Fibroblast of skin of right biceps (primary cell): Measurements from ENCODE around the gene MYT1.

Experiments
- DNase-seq: peaks from one replicate; pipeline ENCODE4 v3.0.0-alpha.2; 2013

Gene MYT1

DNA sequence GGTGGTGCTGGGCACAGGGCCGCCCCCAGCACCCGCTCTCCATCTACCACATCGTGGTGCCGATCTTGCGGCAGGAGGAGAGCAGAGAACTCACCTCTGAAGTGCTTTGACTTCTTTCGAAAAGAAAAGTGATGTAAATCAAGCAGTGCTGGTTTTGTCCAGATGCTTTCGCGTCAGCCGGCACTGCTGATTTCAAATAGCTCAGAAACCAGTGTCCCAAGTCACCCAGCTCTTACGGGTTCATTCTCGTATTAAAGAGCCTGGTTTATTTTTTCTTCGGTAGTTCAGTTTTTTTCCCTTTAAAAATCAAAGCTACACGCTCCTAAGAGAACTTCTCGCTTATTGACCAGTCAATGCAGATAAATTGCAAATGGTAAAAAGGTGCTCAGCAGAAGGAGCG, 32.1 kb downstream of the MYT1 start:
- DNase-seq, result no peak

DNA sequence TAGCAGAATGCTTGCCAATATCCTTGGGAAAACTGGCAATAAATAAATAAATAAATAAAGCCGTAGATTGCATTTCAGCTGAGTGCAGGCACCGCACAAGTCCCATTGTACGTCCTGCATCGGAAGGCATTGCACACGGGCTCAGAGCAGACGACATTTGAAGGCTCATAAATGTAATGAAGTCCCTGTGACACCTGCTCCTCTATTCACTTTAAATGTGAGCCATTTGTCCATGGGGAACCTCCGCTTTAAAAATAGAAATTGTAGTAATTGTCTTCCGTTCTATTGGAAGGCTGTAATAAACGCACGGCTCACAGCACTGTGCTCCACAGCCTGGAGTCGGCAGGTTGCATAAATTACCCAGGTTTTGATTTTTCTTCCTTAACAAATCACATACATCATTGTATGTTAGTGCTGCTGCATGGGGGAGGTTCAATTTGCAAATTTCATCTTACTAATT, 32.6 kb downstream of the MYT1 start:
- no peak for DNase-seq

DNA sequence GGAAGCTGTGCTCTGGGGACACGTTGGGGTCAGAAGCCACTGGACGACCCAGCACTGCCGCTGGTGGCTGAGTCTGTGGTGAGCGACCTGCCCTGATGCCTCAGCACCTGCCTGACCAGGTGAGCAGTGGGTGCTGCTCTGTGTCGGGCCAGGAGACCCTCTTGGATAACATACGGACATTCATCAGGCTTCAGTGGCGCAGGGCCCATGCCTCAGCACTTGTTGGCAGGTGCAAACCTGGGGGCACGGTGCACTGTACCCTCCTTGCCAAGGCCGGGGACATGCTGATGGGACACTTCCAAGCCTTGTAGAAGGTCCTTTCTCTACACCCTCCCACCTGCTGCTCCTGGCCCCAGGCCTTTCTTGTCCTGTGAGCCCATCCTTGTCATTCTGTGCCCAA, 34.1 kb downstream of the MYT1 start:
- no peak for DNase-seq

DNA sequence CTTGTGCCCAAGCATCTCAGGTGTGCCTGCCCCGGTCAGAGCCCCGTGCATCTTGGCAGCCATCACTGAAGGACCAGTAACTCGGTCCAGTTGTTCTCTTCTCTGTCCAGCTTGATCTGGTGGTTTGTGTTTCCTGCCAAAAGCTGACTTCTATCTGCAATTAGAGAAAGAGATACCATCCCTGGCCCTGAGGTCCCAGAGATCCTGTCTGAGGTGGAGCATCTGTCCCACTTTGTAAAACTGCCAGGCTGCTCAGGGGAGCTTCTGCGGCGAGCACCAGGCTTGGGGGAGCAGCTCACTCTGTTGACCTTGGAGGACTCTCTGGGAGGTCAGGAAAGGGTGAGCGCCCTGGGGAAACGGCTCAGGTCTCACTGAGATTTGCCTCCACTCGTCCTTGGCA, 35.1 kb downstream of the MYT1 start:
- DNase-seq, result no peak

DNA sequence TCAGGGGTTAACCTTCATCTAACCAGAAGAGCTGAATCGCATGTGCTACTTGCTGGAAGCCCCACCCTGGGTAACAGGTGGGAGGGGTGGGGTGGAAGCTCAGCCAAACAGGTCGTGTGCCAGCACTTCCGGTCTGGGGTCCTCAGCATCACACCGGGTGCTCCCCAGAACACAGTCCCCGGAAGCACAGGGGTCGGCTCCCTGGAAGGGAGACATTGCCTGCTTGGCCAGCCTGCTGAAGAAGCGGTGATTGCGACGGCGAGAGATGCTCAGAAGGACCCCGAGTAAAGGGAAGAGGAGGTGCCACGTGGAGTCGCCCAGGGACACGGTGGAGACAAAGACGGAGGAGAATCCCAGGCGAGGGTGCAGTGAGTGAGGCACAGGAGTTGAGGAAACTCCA, 36.5 kb downstream of the MYT1 start:
- DNase-seq, result no peak

DNA sequence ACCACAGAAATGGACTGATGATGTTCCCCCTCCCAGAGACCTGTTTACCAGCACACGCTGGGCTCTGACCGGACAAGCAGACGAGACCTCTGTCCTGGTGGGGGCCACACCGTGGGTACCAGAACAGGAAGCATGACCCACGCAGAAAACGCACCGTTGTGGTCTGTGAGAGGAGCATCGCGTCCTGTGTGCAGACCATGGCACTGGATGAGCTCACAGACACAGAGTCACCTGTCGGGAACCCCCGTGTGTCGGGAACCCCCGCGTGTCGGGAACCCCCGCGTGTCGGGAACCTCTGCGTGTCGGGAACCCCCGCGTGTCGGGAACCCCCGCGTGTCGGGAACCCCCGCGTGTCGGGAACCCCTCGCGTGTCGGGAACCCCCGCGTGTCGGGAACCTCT, 37.4 kb downstream of the MYT1 start:
- DNase-seq, result no peak

DNA sequence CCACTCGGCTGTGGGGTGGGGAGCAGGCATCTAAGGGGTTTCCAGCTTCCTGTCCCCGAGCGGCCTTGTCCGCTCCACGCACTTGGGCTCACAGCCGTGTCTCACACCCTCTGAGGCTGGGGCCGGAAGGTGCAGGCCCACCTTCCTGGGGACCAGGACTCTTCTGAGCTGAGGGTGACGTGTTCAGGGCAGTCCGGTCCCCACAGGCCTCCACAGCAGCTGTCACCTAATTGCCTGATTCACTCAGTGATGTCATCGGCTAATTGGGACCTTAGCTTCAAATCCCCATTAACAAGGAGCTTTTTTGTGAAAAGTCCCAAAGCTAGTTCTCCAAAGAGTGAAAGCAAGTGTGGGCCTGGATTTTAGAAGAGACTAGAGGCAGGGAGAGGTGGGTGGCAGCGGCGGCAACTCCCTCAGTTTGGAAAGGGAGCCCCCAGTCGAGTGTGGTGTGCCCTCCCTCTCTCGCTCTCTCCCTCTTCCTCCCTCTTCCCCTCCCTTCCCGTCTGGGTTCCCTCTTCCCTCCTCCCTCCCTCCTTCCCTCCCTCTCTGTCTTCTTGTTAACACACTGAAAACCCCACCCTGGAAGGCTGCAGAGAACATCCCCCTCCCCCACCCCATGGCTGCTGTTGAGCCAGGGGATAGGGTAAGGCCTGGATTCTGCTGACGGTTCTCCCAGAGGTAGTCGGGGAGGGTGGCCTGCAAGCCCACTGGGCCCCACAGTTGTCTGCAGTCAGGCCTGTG, 39.0 kb downstream of the MYT1 start:
- peak; percentile 7 for DNase-seq

DNA sequence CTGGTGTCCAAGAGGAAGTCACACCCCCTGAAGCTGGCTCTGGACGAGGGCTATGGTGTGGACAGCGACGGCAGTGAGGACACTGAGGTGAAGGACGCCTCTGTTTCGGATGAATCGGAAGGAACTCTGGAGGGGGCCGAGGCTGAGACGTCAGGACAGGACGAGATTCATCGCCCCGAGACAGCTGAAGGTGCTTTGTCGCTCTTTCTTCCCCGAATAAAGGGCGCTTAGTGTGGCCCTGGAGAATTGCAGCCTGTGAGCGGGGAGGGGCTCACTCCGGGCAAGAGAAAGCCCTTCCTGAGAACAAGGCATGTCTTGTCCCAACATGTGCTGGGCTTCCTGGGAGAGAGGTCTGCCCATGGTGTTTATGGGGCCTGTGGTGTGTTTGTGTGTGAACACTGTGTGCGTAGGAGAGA, 41.4 kb downstream of the MYT1 start:
- DNase-seq, result no peak

DNA sequence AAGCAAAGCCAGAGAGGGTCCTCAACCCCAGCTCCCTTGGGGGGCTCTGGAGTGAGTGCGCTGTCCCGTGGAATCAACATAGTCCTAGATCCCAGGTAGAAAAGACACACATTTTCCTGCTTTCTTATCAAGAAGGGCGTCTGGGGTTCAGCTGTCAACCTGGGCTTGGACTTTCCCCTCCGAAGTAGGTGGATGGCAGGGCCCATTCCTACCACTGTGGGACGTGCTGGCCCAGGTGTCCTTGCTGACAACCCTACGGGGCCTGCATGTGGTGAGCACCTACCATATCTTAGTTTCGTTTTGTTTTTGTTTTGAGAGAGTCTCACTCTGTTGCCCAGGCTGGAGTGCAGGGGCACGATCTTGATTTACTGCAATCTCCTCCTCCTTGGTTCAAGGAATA, 42.4 kb downstream of the MYT1 start:
- no peak for DNase-seq

DNA sequence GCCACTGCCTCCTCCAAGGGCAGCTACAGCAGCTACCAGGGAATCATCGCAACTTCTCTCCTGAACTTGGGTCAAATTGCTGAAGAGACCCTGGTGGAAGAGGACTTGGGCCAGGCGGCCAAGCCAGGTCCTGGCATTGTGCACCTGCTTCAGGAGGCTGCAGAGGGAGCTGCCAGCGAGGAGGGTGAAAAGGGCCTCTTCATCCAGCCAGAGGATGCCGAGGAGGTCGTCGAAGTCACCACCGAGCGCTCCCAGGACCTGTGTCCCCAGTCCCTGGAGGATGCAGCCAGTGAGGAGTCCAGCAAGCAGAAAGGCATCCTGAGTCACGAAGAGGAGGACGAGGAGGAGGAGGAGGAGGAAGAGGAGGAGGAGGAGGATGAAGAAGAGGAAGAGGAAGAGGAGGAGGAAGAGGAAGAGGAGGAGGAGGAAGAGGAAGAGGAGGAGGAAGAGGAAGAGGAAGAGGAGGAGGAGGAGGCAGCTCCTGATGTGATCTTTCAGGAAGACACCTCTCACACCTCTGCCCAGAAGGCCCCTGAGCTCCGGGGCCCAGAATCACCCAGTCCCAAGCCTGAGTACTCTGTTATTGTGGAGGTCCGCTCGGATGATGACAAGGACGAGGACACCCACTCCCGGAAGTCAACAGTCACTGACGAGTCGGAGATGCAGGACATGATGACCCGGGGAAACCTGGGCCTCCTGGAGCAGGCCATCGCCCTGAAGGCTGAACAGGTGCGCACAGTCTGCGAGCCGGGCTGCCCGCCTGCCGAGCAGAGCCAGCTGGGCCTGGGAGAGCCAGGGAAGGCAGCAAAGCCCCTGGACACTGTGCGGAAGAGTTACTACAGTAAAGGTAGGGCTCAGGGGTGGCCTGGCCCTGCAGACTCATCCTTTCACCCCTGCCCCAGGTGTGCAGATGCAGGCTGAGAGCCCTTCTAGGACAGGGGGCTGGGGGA, 43.7 kb downstream of the MYT1 start:
- no peak for DNase-seq

DNA sequence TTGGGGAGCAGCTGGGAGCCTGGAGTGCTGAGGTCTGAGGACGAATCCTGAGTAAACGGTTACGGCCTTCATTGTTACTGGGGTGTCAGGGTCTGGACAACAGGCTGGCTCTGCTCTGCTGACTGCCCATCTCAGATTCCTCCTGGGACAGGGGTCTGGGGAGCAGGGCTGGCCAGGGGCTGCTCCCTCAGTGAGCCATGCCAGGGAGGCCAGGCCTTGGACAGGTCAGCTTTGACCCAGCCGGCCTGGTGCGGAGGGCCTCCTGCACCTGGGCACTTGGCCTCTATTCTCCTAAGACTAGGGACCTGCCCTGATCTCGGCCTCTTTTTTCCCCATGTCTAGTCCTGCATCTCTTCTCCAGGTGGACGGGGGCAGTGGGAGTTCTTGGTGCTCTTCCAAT, 44.9 kb downstream of the MYT1 start:
- DNase-seq, result no peak

DNA sequence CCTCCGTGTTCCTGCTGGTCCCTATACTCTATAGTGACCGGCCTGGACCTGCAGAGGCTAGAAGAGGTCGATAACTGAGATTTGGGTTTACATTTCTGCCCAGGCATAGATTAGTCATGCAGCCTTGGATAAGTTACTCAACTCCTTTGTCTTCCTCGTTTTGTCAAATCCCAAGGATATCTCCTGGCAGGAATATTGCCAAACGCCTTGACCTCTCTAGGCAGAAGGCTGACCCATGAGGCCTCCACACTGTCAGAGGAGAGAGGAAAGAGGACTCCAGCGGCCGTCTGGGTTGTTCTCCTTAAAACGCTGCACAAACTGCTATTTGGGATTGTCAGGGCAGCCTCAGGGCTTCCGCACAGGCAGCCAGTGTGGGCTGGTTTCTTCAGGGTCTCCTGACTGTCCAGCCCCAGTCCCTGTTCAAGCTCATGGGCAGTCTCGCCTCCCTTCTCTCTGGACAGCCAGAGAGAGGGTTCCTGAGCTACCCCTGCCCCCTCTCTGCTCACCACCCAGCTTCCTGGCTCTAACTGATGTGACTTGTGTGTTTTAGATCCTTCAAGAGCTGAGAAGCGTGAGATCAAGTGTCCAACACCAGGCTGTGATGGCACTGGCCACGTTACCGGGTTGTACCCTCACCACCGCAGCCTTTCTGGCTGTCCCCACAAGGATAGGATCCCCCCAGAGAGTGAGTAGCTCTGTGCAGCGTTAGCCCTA, 46.6 kb downstream of the MYT1 start:
- DNase-seq, result no peak

DNA sequence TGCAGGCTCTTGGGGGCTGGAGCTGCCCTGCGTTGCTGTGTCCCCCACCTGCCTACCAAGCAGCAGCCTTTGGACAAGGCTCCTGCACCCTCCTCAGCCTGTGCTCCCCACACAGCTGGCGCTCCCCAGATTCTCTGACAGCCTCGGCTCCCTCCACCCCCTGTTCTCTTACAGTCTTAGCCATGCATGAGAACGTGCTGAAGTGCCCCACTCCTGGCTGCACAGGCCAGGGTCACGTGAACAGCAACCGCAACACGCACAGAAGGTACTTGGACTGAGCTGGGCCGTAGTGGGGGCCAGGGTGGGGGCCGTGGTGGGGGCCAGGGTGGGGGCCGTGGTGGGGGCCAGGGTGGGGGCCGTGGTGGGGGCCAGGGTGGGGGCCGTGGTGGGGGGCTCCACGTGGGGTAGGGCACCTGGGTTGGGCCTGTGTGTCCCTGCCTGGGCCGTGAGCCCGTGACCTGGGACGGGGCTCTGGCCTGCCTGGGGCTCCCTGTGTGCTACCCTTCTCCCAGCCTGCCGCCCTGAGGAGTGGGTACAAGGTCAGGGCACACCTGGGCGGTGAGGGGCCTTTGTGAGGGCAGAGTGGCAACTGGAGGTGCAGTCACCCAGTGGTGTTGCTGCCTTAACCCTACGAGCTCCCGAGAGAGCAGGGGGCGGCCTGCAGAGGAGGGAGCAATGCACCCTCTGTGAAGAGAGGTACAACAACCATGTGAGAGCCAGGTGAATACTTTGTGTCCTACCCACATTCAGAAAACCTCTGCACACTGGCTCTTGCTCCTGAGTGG, 47.8 kb downstream of the MYT1 start:
- no peak for DNase-seq

DNA sequence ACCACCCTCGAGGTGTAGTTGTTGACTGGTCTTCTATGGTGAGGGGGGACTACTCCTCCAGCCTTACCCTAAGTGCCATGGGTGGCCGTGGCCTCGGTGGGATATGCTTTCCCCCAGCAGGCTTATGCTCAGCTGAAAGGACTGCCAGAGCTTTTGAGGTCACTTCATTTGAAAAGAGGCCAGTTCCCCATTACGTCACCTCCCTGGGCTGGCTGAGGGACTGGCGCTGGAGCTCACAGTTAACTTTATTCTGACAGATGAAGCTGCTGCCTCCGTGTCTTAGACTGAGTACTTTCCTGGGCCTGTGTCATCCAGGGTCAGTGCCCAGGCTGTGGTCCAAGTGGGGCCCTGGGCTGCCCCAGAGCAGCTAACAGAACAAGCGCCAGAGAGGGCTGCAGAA, 48.5 kb downstream of the MYT1 start:
- peak; percentile 24 for DNase-seq

DNA sequence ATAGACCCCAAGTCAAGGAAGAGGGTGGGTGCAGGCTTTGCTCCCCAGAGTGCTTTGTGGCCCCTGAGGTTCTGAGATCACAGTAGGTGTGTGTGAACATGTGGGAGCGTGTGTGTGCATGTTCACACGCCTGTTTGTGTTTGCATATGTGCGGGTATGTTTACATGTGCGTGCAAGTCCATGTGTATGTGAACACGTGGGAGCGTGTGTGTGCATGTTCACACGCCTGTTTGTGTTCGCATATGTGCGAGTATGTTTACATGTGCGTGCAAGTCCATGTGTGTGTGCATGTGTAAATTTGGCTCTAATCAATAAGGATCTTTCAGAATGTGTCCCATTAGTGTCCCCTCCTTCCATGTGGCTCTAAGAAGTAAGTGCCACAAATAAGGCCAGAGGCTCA, 49.9 kb downstream of the MYT1 start:
- DNase-seq, result no peak

DNA sequence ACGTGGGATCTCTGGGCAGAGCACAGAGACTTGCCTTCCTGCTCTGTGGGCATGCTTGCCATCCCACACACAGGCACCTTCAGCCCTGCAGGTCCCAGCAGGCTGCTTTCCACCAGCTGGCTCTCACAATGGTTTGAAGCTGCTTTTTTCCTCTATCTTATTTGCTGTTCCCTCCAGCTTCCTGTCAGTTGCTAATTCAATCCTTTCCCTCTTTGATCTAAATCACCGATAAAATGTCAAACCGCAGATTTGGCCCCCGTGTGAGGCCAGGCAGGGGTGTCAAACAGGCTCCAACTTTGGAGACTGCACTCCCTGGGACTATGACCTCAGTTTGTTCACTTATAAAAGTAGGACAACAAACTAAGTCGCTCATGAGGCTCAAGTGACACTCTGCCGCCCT, 50.7 kb downstream of the MYT1 start:
- DNase-seq, result no peak

DNA sequence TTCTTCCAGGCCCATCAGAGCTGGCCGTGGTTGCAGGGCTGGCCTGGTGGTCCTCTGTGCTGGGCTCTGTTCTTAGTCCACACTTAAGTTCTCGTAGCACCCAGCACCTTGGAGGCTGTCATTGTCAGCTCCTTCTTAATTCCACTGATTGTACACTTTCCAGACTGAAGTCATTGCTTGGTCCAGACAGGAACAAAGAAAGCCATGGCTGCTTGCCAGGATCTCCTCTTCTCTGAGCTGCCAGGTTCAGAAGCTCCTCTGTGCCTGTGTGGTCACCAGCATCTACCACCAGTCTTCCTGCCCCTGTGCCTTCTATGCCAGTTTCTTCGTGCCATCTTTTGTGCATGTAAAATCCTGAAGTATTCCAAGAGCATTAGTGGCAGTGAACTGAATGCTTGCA, 51.8 kb downstream of the MYT1 start:
- DNase-seq, result no peak

DNA sequence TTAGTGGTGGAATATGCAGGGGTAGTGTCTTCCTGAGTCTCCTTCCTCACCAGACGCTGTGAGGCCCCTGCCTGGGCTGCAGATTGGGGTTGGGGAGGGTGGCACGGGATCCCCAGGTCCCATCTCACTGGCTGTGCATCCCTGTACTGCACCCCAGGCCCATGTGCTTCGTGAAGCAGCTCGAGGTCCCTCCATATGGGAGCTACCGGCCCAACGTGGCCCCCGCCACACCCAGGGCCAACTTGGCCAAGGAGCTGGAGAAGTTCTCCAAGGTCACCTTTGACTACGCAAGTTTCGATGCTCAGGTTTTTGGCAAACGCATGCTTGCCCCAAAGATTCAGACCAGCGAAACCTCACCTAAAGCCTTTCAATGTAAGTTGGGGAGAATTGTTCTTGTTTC, 52.7 kb downstream of the MYT1 start:
- DNase-seq, result no peak

DNA sequence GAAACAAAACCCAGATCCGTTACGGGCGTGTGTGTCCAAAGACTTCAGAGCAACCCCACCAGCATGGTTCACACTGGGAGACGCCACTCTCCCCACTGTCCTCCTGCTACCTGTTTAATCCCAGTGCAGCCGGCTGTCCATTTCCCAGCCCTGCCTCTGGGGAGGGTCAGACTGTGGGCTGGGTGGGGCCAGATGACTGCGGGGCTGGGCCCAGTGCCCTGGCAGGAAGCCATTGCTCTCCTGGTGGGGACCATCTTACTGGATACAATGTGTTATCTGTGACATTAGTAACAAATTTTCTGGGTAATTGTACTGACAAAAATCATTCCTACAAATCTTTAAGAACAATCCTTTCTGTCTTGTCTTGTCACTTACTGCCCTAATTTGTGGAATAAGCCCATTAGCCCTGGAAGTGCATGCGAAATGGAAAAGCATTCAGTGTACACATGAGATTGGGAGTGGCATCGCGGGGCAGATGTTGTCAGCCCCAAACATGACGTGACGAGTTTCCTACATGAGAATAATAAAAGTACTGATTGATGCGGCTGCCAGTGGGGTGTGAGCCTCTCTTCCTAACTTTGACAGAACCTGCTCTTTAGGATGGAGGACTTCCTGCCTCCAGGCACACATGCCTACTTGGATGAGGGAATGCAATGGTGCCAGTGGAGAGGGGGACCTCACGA, 53.4 kb downstream of the MYT1 start:
- DNase-seq, result no peak

DNA sequence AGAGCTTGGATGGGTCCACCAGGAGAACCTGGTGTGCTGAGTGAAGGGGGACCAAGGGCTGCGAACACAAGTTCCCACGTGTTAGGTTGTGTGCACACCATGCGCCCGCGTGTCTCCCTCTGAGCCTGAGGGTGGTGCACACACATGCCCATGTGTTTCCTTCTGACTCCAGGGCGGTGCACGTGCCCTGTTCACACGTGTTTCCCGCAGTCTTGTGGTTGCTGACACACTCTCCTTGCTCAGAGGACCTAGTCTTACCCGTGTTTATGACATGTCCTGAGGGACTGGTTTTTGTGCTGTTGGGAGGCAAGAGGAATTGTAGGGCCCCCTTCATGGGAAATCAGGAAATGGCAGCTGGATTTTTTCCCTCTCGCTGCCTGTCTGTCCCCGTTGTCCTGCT, 55.0 kb downstream of the MYT1 start:
- DNase-seq, result peak; percentile 39

DNA sequence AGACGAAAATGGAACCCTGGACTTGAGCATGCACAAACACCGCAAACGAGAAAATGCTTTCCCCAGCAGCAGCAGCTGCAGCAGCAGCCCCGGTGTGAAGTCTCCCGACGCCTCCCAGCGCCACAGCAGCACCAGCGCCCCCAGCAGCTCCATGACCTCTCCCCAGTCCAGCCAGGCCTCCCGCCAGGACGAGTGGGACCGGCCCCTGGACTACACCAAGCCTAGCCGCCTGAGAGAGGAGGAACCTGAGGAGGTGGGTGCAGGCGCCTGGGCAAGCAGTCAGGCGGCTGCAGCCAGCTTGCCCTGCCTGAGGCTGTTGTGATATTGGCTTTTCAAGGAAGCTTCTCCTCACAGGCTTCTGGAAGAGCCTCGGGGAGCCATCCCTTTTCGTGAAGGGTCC, 55.5 kb downstream of the MYT1 start:
- DNase-seq, result no peak

DNA sequence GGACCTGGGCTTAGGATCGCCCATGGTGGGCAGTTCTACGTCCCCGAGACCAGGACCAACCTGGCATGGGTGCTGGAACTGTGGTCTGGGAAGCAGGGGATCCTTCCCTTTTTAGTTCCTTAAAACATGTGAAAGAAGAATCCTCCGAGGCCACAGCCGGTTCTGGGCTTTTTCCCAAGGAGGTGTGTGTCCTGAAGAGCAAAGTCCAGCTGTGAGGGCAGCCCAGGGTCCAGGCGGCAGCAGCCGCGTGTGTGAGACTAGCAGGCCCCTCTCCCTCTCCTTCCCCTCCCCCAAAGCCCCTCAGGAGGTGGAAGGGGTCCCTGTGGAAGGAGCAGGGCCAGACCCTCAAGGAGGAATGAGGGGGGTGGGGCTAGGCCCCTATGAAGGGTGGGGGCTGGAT, 56.2 kb downstream of the MYT1 start:
- no peak for DNase-seq
